Keratinocyte (primary cell): ENCODE results near the gene MYEF2. TPM values are rescaled to one million over a fixed set of nuclear protein-coding genes. Genes with fewer than 3 reads are reported as not detected.

Experiments
- DNase-seq: peaks from one replicate; pipeline ENCODE4 v3.0.0-alpha.2; 2011; ENCODE audit warnings: low read depth, missing footprints, low spot score
- FAIRE-seq: peaks from 2 replicates; lab custom pipeline; 2011; peaks lifted over from hg19 to GRCh38; lab: Jason Lieb, UNC
- H2AFZ ChIP-seq: 2 replicates; pipeline ENCODE4 v1.6.0; 2012; ENCODE audit warnings: low read length, control low read depth, inconsistent platforms; ENCODE audit not compliant: control insufficient read depth
- H3K27ac ChIP-seq: 2 replicates; pipeline ENCODE4 v1.5.1; 2011; ENCODE audit warnings: low read length; ENCODE audit not compliant: control insufficient read depth, insufficient read depth
- H3K27me3 ChIP-seq: 3 replicates; pipeline ENCODE4 v1.6.0; 2011; ENCODE audit warnings: low read length; ENCODE audit not compliant: control insufficient read depth, insufficient read depth; ENCODE audit errors: extremely low read depth
- H3K36me3 ChIP-seq, 2 experiments: 2 replicates in 1 of 2; 3 replicates in 1 of 2; pipeline ENCODE4 v1.5.1; 2011; ENCODE audit warnings: low read length in 2 of 2, mild to moderate bottlenecking in 1 of 2; ENCODE audit not compliant: control insufficient read depth in 2 of 2, insufficient read depth in 2 of 2; ENCODE audit errors: extremely low read depth in 1 of 2
- H3K4me1 ChIP-seq: 3 replicates; pipeline ENCODE4 v1.5.1; 2011; ENCODE audit warnings: low read length; ENCODE audit not compliant: control insufficient read depth, insufficient read depth; ENCODE audit errors: extremely low read depth
- H3K4me2 ChIP-seq: 3 replicates; pipeline ENCODE4 v1.6.0; 2011; ENCODE audit warnings: low read depth, low read length; ENCODE audit not compliant: control insufficient read depth, insufficient read depth; ENCODE audit errors: extremely low read depth
- H3K4me3 ChIP-seq, 3 experiments: fragments of 200-600 bp in 1 of 3; sonication (generic) in 1 of 3; 2 replicates in 2 of 3; 3 replicates in 1 of 3; pipeline ENCODE4 v1.5.1; 2011 to 2016; ENCODE audit warnings: low read length in 3 of 3, mild to moderate bottlenecking in 3 of 3, control low read depth in 2 of 3, inconsistent platforms in 1 of 3, low read depth in 1 of 3, mixed read lengths in 1 of 3, mixed run types in 1 of 3, moderate library complexity in 1 of 3; ENCODE audit not compliant: control insufficient read depth in 2 of 3, insufficient read depth in 2 of 3; ENCODE audit errors: extremely low read depth in 1 of 3
- H3K79me2 ChIP-seq: 2 replicates; pipeline ENCODE4 v1.6.0; 2012; ENCODE audit warnings: low read length; ENCODE audit not compliant: control insufficient read depth, insufficient read depth
- H3K9ac ChIP-seq: 3 replicates; pipeline ENCODE4 v1.6.0; 2011; ENCODE audit warnings: low read length; ENCODE audit not compliant: control insufficient read depth, insufficient read depth; ENCODE audit errors: extremely low read depth
- H3K9me1 ChIP-seq: 3 replicates; pipeline ENCODE4 v1.6.0; 2011; ENCODE audit warnings: low read length; ENCODE audit not compliant: control insufficient read depth, insufficient read depth; ENCODE audit errors: extremely low read depth
- H3K9me3 ChIP-seq: 2 replicates; pipeline ENCODE4 v1.5.1; 2012; ENCODE audit warnings: low read depth, low read length; ENCODE audit not compliant: control insufficient read depth
- H4K20me1 ChIP-seq: 3 replicates; pipeline ENCODE4 v1.6.0; 2011; ENCODE audit warnings: low read length; ENCODE audit not compliant: control insufficient read depth, insufficient read depth; ENCODE audit errors: extremely low read depth
- CTCF ChIP-seq, 3 experiments: IDR thresholded peaks in 1 of 3; conservative IDR thresholded peaks in 1 of 3; optimal IDR thresholded peaks in 1 of 3; 2 replicates in 2 of 3; 3 replicates in 1 of 3; pipeline versions ENCODE3 to v1.5.1; 2011; ENCODE audit warnings: low read length in 3 of 3, mild to moderate bottlenecking in 3 of 3, moderate library complexity in 2 of 3, control low read depth in 1 of 3, inconsistent platforms in 1 of 3; ENCODE audit not compliant: insufficient read depth in 2 of 3; ENCODE audit errors: extremely low read depth in 1 of 3
- EZH2 ChIP-seq: IDR thresholded peaks from one replicate; pipeline ENCODE4 v1.6.1; 2012; ENCODE audit warnings: inconsistent platforms, mild to moderate bottlenecking, low read length, moderate library complexity
- dilution Hi-C: fragments of 300-500 bp; cut with MboI; formaldehyde crosslinking; loops from one replicate; pipeline ENCODE4 v1.7.0; 2020; ENCODE audit warnings: low sequenced_read_pairs; ENCODE audit not compliant: extremely low pct_ligation_motif_present
- polyA plus RNA-seq, 5 experiments: library from polyadenylated mRNA; depleted of rRNA in 3 of 5; stranded (reverse) in 3 of 5; stranded (forward) in 1 of 5; unstranded in 1 of 5; fragments of >200 nt; gene quantifications; 1 replicate in 1 of 5; 2 replicates in 3 of 5; 3 replicates in 1 of 5; pipeline versions ENCODE4 v1.2.1 to v1.2.3, GENCODE V29; 2011 to 2012; ENCODE audit warnings: missing spikeins in 2 of 5, low read depth in 1 of 5, low replicate concordance in 1 of 5

MYEF2 gene
- polyA plus RNA-seq, 1 donor (not counting 4 experiments of a cell fraction or from before 2014, with no cell fraction given): 2.8 TPM

- Histone ChIP-seq H3K4me2 (no peak overlapping the region), H3K27me3 (no peaks in the 10 kb centered on the region), H4K20me1 (no peaks in the 10 kb centered on the region), H3K9ac (no peak overlapping the region), H2AFZ (no peak overlapping the region), H3K4me3 (no peak overlapping the region), H3K9me1 (no peaks in the 10 kb centered on the region), H3K4me1 (peaks cover 16% of the 10 kb centered on the region), H3K27ac (no peak overlapping the region), H3K79me2 (no peaks in the 10 kb centered on the region), H3K9me3 (peaks cover 2% of the 10 kb centered on the region), H3K36me3 (no peaks in the 10 kb centered on the region)
- DNase-seq: no peak
- TF ChIP-seq CTCF (optimal IDR thresholded peaks at IDR 0.05 in 1 of 3, IDR thresholded peaks at IDR 0.05 in 1 of 3, conservative IDR thresholded peaks at IDR 0.05 in 1 of 3; ENCODE audit: extremely low read depth in 1 of 3, insufficient read depth in 2 of 3, low read length in 3 of 3): no peak
- TF ChIP-seq EZH2: no peak
- dilution Hi-C loops: no loop called here
- no peak for FAIRE-seq
Measured at GRCh38 chr15:48153526-48153925, 24.6 kb downstream of the MYEF2 start.

DNA sequence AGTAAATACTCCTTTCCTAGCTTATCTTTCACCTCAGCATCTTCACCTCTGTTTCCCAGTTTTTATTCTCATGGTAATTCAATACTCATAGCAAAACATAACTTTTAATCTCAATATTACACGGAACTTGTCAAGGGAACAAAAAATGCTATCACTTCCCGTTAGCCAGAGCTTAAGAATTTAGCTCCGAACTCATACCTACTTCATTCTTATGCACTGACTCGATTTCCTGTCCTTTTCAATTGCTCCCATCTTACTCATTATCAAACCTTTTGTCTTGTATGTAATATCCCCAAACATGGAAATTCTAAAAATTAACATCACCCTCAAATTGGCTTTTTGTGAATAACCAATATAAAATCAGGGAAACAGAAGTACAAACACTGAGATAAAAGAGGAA, 28.2 kb downstream of the MYEF2 start:
- H3K36me3 ChIP-seq: no peaks in the 10 kb centered on the region
- no peaks in the 10 kb centered on the region for H3K79me2 ChIP-seq
- dilution Hi-C loops: no loop called here
- no peaks in the 10 kb centered on the region for H3K27me3 ChIP-seq
- FAIRE-seq (peak; percentile 79), DNase-seq (peak; percentile 19)
- H3K9ac ChIP-seq: no peak overlapping the region
- peak overlapping the region; percentile 41 for H3K4me2 ChIP-seq
- TF ChIP-seq CTCF (optimal IDR thresholded peaks at IDR 0.05 in 1 of 3, IDR thresholded peaks at IDR 0.05 in 1 of 3, conservative IDR thresholded peaks at IDR 0.05 in 1 of 3; ENCODE audit: extremely low read depth in 1 of 3, insufficient read depth in 2 of 3, low read length in 3 of 3): no peak
- no peak for TF ChIP-seq EZH2
- H3K9me1 ChIP-seq: no peaks in the 10 kb centered on the region
- H2AFZ ChIP-seq: peak overlapping the region; percentile 66
- H3K9me3 ChIP-seq: peaks cover 2% of the 10 kb centered on the region
- peaks cover 22% of the 10 kb centered on the region for H3K4me1 ChIP-seq
- H4K20me1 ChIP-seq: no peaks in the 10 kb centered on the region
- peak overlapping the region; percentile 58 for H3K27ac ChIP-seq
- no peak overlapping the region for H3K4me3 ChIP-seq
